Measurements from ENCODE around the gene KIAA0930.

Gene KIAA0930

DNA sequence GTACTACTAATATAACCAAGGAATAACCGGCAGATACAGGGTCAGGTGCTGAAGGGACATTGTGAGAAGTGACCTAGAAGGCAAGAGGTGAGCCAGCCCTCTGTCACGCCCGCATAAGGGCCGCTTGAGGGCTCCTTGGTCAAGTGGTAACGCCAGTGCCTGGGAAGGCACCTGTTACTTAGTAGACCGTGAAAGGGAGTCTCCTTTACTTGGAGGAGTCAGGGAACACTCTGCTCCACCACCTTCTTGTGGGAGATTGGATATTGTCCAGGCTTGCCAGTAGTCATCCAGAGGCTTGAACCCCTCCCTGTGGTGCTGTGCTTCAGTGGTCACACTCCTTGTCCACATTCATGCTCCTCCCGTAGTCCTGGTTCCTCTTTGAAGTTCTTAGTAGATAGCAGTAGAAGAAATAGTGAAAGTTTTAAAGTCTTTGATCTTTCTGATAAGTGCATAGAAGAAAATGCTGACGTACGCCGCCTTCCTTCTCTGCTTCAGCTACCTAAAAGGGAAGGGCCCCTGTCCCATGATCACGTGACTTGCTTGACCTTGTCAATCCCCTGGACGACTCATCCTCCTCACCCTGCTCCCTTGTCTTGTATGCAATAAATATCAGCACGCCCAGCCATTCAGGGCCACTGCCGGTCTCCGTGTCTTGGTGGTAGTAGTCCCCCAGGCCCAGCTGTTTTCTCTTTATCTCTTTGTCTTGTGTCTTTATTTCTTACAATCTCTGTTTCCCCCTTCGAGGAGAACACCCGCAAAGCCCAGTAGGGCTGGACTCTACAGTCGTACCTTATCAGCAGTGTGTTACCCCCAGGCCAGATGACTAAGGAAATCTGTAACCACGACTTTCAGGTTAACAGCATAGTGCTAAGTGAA, 70.9 kb downstream of the KIAA0930 start:
- peak; percentile 29 for DNase-seq

DNA sequence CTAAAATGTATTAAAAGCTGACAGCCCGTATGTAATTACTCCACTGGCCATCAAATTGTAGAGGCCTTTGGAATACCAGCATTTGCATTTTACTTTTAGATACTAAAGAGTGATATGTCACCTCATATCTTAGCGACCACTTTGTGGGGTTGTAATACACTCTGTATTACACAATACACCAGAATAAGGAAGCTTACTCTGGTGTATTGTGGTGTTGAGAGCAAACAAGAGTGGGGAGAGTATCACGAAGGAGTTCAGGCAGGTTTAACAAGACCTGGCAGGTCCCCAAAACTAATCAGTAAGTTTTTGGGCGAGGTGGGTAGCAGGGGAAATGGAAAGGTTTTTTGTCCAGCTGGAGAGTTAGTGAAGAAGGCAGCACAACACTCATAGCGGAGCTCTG, 73.8 kb downstream of the KIAA0930 start:
- peak; percentile 77 for DNase-seq

DNA sequence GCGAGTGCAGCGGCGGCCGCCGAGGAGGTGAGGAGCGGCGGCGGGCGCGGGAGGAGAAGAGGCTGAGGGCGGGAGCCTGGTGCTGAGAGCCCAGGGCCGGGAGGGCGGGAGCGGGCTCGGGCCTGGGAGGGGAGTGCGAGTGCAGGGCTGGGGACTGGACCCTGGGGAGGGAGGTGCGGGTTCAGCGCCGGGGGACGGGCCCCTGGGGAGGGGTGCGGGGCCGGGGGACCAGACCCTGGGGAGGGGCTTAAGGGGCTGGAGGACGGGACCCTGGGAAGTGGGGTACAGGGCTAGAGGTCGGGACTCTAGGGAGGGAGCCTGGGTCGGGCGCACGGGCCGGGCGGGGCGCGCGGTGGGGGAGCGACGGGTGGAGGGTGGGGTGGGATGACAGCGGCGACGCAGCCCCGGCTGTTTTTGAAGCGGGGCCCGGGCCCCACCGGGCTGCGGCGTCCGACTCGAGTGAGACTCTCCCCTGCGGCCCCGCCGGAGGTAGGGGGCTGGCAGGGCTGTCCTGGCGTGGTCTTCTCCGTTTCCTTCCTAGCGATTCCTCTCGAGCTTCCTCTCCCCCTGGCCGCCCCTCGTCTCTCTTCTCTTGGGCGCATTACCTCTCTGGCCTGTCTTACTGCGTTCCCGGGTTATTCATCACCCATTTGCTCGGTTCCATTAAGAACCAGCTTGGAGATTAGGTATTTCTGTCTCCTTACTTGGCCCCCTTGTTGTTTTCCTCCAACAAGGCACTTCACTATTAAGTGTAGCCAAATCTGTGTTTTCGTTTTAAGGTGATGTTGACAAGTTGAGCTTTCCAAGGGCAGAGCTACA, 76.2 kb downstream of the KIAA0930 start:
- DNase-seq: no peak

DNA sequence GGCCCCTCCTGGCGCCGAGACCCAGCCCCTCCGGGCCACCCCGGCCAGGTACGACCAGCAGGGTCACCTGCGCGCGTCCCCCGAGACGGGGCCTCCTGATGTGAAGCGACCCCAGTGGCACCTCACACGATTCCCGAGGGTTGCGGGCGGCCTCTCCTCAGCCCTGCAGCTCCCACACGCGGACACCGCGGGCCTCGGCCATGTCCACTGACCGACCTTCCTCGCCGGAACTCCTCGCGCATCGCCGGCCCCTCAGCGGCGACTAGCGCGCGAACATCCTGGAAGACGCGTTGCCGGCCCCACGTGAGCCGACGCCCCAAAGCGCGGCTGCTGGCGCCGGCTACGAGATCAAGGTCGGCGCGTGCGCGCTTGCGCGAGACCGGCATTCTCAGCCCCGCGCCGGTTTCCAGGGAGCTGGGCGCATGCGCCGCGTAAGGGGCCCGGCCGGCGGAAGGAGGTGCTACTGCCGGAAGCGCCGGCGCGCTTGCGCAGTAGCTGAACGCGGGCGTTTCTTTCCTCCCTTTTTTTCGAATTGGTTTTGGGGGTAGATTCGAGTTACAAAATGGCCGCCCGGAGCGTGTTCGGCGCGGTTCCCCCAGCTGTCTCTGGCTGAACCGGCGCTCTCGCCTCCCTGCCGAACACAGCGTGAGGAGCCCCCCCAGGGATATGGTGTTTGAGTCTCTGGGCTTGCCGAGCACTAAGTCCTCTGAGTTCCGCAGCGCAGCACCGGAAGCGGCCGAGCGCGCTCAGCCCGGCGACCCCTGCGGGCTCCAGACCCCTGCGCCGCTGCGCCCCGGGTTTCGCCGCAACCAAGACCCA, 77.0 kb downstream of the KIAA0930 start, which contains the start of gene NUP50:
NUP50 (plus strand) TSS at position 475 of the 819 bp plus-strand sequence. CDS start 4,253 bp downstream, outside the sequence.
- DNase-seq: peak; percentile 95

DNA sequence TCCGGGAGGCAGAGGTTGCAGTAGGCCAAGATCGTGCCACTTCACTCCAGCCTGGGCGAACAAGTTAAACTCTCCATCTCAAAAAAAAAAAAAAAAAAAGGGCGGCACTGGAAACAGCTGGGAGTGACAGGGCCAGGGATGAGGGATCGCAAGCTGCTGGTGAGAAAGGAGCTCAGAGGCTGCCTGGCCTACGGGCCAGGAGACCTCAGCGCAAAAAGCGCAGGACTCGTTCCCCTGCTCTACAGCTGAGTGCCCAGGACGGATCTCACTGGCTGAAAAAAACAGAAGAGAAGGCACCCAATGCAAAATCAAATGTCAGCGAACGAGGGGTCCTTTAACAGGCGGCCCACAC, 77.6 kb downstream of the KIAA0930 start:
- peak; percentile 27 for DNase-seq

DNA sequence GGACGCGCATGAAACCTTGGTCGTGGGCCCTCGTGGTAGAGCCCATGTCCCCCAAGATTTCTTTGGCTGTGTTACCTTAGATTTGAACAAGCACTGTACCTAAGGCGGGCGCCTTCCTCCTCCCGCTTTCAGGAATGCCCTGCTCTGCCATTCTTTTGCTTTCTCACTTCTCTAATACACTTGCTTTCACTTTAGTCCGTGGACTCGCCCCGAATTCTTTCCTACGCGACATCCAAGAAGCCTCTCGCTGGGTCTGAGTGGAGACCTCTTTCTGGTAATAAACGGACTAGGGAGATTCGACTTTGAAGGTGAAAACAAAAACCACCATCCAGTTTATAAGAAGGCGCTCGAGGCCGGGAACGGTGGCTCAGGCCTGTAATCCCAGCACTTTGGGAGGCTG, 78.2 kb downstream of the KIAA0930 start:
- DNase-seq: no peak

DNA sequence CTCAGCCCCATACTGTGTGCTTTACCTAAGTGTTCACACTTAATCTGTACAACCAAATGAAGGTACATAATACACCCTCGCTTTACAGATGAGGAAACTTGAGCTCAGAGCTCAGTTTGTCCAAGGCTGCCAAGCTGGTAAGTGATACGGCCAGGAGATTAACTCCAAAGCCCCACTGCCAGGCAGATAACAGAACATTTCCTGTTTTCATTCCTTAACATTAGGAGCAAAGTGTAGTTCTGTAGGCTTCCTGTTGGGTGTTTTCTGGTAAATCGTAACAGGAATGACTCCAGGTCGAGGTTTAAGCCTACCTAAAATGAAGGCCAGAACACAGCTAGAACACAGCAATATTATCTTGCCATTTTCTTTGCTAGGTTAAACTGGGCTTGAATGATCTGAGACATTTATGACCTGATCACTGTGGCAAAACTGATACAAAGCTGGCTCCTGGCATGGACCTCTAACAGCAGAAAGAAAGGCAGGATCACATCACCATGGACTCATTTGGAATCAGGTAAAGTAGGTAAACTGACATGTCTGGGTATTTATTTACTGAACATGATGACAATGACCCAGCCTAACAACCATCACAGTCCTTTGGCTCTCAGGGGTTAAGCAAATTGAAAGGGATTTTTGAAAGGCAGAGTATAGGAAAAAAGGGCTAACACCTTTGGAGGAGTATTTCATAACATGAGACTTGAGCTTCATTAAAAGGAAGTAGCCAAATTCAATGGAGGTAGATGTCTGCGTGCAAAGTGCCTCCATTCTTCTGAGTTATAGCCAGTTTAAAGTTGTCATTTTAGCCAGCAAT, 80.8 kb downstream of the KIAA0930 start:
- peak; percentile 60 for DNase-seq

DNA sequence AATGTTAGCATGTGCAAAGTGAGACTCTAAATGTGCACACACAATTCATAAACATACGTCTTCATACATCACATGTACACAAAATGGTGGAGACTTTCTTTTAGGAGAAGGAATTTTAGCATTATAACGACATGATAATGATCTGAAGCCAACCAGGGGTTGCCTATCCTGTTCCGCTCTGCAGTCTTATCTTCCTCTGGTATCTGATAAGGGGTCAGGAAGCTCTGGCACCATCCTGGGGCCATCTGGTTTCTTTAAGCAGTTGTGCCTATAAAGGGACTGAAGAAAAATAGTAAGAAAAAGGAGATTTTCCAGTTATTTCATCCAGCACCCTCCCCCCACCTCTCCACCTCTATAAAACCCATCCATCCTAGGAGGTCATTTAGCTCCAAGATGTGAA, 82.8 kb downstream of the KIAA0930 start:
- no peak for DNase-seq

DNA sequence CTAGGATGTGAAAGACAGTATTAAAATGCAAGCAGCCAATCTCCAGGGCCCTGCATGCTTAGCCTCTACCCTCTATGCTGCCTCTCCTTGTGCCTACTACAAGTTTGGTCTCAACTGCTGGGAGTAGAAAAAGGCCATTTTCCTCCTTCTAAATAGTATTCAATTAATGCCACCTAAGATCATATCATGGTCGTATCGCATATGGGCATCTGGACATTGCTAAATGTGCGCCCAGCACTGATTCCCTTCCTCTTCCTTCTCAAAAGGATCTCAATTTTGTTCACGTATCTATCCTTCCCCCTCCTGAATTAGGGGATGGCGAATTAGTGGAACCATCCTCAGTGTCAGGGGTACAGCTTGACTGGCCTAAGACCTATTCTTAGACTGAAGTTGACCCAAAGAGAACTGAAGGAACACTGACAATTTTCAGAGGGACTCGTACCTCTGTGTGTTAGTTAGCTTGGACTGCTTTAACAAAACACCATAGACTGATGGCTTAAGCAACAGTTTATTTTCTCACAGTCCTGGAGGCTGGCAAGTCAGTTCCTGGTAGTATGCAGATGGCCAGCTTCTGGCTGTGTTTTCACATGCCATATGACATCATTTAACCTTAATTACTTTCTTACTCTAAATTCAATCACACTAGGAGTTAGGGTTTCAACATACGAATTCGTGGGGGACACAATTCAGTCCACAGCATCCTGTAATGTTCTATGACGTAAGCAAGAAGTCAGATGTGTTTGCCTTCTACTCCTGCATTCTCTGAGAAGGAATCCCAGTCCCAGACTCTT, 85.4 kb downstream of the KIAA0930 start:
- peak; percentile 25 for DNase-seq

DNA sequence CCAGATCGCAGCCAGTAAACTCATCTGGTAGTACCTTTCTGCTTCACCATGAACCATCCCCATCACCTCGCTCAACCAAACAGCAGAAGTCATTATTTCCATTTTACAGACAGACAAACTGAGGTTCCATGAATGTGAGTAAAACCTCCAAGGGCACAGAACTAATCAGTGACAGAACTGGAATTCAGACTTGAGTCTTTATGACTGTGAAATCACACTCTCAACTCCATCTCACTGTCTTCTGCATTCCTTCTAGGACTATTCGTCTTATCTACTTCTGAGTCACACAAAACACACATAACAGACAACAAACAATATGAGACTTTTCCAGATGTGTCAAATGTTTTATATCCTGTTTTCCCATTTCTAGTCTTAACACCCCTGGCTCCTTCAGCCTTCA, 86.3 kb downstream of the KIAA0930 start:
- no peak for DNase-seq

DNA sequence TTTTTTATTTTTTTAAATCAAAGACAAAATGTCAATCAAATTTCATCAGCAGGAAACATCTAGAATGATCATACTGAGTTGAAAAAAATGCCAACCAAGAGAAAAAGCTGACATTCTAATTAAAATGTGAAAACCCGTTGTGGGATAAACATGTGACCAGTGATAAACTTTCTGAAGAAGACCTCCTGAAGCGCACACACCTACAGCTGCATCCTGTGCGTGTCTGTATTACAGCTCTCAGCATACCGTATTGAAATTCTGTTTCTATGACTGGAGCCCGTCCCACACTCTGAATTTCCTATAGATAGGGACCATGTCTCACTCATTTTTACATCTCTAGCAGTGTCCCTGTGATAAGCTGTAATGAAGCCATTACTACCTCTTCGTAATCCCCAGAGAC, 89.2 kb downstream of the KIAA0930 start:
- DNase-seq: no peak

DNA sequence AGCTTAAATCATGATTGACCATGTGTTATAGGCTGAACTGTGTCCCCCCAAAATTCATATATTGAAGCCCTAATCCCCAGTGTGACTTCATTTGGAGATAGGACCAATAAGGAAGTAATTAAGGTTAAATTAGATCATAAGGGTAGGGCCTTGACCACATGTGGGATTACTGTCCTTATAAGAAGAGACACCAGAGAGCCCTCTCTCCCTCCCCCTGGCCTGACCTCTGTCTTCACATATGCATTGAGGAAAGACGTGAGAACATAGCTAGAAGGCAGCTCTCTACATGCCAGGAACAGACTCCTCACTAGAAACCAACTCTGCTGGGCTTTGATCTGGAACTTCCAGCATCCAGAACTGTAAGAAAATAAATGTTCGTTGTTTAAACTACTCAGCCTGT, 90.6 kb downstream of the KIAA0930 start:
- peak; percentile 18 for DNase-seq

DNA sequence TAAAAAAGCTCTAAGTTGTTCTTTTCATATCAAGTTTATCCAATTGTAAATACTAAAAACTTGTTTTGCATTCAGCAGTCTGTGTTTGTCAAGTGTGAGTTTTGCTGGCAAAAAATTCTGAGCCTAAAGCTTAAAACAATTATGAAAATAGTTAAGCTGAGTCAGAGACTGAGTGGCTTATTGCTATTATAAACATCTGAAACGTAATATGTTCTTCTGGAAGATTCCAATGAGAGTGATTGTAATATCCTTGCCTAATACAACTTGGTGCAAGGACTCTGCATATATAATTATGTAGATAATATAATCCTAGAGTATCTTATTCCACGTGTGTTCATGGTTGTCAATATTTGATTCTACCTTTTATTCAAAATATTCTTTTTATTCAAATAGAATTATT, 91.0 kb downstream of the KIAA0930 start:
- no peak for DNase-seq

DNA sequence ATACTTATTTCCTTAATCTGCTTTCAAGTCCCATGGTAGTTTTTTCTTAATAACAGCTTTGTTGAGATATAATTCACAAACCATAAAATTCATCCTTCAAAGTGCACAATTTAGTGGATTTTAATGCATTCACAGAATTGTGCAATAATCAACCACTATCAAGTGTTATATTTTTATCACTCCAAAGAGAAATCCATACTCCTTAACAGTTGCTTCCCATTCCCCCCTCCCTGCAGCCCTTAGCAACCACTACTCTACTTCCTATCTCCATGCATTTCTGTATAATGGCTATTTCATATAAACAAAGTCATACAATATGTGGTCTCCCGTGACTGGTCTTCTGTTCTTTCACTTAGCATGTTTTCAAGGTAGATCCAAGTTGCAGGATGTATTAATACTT, 95.8 kb downstream of the KIAA0930 start:
- DNase-seq: no peak

DNA sequence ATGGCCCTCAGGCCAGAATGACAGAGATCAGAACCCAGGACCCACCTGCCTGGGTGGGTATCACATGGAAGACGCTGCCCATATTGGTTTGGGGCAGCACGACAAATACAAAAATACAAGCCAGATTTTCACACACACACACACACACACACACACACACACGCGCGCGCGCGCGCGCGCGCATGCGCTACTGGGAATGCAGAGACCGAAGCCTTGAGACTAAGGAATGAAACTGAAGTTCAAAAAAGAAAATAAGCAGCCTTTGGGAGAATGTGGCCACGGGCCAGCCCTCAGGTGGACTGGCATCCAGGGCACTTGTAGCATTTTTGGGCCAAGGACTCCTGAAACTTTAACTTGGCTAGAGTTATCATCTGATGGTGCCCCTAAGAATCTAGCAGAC, 98.3 kb downstream of the KIAA0930 start:
- no peak for DNase-seq
